ENCODE data around the gene PACRGL.
"Not testable (repeated sequence)": the region's sequence is repeated elsewhere in the genome, so short reads cannot be mapped to it uniquely, and the experiment has no call there.

PACRGL gene

GRCh38 chr4:20723019-20723418, 22.8 kb downstream of the PACRGL start:
- Histone ChIP-seq H3K9me3 (ENCODE audit: insufficient read depth, low read length) (no peaks in the 10 kb centered on the region), H3K27me3 (ENCODE audit: low read depth, low read length) (no peaks in the 10 kb centered on the region), H3K4me1 (ENCODE audit: low read length) (no peaks in the 10 kb centered on the region), H2AFZ (ENCODE audit: low read depth, low read length) (no peak overlapping the region), H3K79me2 (ENCODE audit: low read length) (no peaks in the 10 kb centered on the region), H3K9ac (ENCODE audit: low read length) (no peak overlapping the region), H3K36me3 (replicated peaks; ENCODE audit: low read depth, low read length) (peaks cover 21% of the 10 kb centered on the region), H4K20me1 (ENCODE audit: insufficient read depth, low read length) (no peaks in the 10 kb centered on the region), H3K4me3 (ENCODE audit: low read length) (no peak overlapping the region), H3K4me2 (ENCODE audit: low read length) (no peak overlapping the region), H3K27ac (ENCODE audit: low read length) (no peak overlapping the region)
- no peak for TF ChIP-seq EZH2phosphoT487 (IDR thresholded peaks at IDR 0.05; ENCODE audit: low read depth)
- no peak for TF ChIP-seq CTCF (IDR thresholded peaks at IDR 0.05; ENCODE audit: low read depth, low read length)

GRCh38 chr4:20723463-20723862, 23.2 kb downstream of the PACRGL start:
- H3K4me1 ChIP-seq (ENCODE audit: low read length) = no peaks in the 10 kb centered on the region
- no peak overlapping the region for H3K27ac ChIP-seq (ENCODE audit: low read length)
- TF ChIP-seq CTCF (IDR thresholded peaks at IDR 0.05; ENCODE audit: low read depth, low read length) = no peak
- TF ChIP-seq EZH2phosphoT487 (IDR thresholded peaks at IDR 0.05; ENCODE audit: low read depth) = no peak
- no peak overlapping the region for H3K4me3 ChIP-seq (ENCODE audit: low read length)
- no peak overlapping the region for H2AFZ ChIP-seq (ENCODE audit: low read depth, low read length)
- no peak overlapping the region for H3K4me2 ChIP-seq (ENCODE audit: low read length)
- no peak overlapping the region for H3K9ac ChIP-seq (ENCODE audit: low read length)
- no peaks in the 10 kb centered on the region for H3K27me3 ChIP-seq (ENCODE audit: low read depth, low read length)
- H3K36me3 ChIP-seq (replicated peaks; ENCODE audit: low read depth, low read length) = peaks cover 21% of the 10 kb centered on the region
- H4K20me1 ChIP-seq (ENCODE audit: insufficient read depth, low read length) = no peaks in the 10 kb centered on the region
- no peaks in the 10 kb centered on the region for H3K9me3 ChIP-seq (ENCODE audit: insufficient read depth, low read length)
- H3K79me2 ChIP-seq (ENCODE audit: low read length) = no peaks in the 10 kb centered on the region

DNA sequence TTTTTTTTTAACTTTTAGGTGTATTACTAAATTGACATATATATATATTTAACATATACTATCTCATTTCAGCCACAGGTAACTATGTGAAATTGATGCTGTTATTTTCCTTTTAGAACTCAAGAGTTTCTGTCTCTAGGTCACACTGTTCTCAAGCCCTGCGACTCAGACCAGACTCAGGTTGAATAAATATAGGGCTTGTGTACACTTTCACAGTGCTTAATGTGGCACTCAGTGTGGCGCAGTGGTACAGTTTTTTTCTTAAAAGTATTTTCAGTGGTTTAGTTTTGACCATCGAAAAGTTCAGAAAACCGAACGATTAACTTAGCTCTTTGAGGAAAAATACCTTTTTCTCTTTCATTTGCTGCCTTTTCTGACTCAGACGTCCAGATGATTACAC, 24.7 kb downstream of the PACRGL start:
- H4K20me1 ChIP-seq (ENCODE audit: insufficient read depth, low read length) = no peaks in the 10 kb centered on the region
- no peaks in the 10 kb centered on the region for H3K4me1 ChIP-seq (ENCODE audit: low read length)
- H3K27me3 ChIP-seq (ENCODE audit: low read depth, low read length) = no peaks in the 10 kb centered on the region
- H3K36me3 ChIP-seq (replicated peaks; ENCODE audit: low read depth, low read length) = peaks cover 25% of the 10 kb centered on the region
- TF ChIP-seq CTCF (IDR thresholded peaks at IDR 0.05; ENCODE audit: low read depth, low read length) = no peak
- TF ChIP-seq EZH2phosphoT487 (IDR thresholded peaks at IDR 0.05; ENCODE audit: low read depth) = no peak
- H3K9ac ChIP-seq (ENCODE audit: low read length) = no peak overlapping the region
- H3K79me2 ChIP-seq (ENCODE audit: low read length) = no peaks in the 10 kb centered on the region
- H3K4me2 ChIP-seq (ENCODE audit: low read length) = no peak overlapping the region
- H3K4me3 ChIP-seq (ENCODE audit: low read length) = no peak overlapping the region
- H3K27ac ChIP-seq (ENCODE audit: low read length) = no peak overlapping the region
- H2AFZ ChIP-seq (ENCODE audit: low read depth, low read length) = no peak overlapping the region
- H3K9me3 ChIP-seq (ENCODE audit: insufficient read depth, low read length) = no peaks in the 10 kb centered on the region

DNA sequence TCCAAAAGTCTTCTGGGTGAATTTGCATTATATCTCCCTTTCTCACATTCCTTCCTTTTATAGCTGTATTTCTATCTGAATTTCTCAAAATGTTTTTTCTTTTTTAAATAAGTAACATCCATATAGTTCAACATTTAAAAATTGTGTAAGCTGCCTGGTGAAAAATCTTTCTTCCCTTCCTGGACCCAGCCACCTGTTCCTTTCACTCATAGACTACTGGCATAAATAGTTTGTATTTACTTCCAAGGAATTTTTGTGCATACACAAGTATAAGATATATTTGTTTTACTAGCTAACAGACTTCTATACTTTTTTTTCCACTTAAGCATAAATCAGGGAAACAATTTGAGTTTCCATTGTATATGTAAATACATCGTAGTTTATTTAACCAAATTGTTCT, 35.7 kb downstream of the PACRGL start:
- H4K20me1 ChIP-seq (ENCODE audit: insufficient read depth, low read length) = no peaks in the 10 kb centered on the region
- no peak overlapping the region for H3K4me3 ChIP-seq (ENCODE audit: low read length)
- no peaks in the 10 kb centered on the region for H3K79me2 ChIP-seq (ENCODE audit: low read length)
- H3K9ac ChIP-seq (ENCODE audit: low read length) = no peak overlapping the region
- H3K27ac ChIP-seq (ENCODE audit: low read length) = no peak overlapping the region
- H3K4me1 ChIP-seq (ENCODE audit: low read length) = no peaks in the 10 kb centered on the region
- no peak overlapping the region for H3K4me2 ChIP-seq (ENCODE audit: low read length)
- peaks cover 41% of the 10 kb centered on the region for H3K36me3 ChIP-seq (replicated peaks; ENCODE audit: low read depth, low read length)
- no peaks in the 10 kb centered on the region for H3K9me3 ChIP-seq (ENCODE audit: insufficient read depth, low read length)
- H3K27me3 ChIP-seq (ENCODE audit: low read depth, low read length) = no peaks in the 10 kb centered on the region
- TF ChIP-seq EZH2phosphoT487 (IDR thresholded peaks at IDR 0.05; ENCODE audit: low read depth) (no peak), CTCF (IDR thresholded peaks at IDR 0.05; ENCODE audit: low read depth, low read length) (no peak)
- no peak overlapping the region for H2AFZ ChIP-seq (ENCODE audit: low read depth, low read length)

GRCh38 chr4:20746000-20746399, 45.7 kb downstream of the PACRGL start:
- not testable (repeated sequence) for H3K36me3 ChIP-seq (replicated peaks; ENCODE audit: low read depth, low read length); H3K27me3 ChIP-seq (ENCODE audit: low read depth, low read length)

More at GRCh38 chr4:20746000-20746399, 45.7 kb downstream of the PACRGL start:
- H3K79me2 ChIP-seq (ENCODE audit: low read length); H4K20me1 ChIP-seq (ENCODE audit: insufficient read depth, low read length); H3K4me1 ChIP-seq (ENCODE audit: low read length); H3K9ac ChIP-seq (ENCODE audit: low read length); H3K27ac ChIP-seq (ENCODE audit: low read length); H3K4me2 ChIP-seq (ENCODE audit: low read length); H3K4me3 ChIP-seq (ENCODE audit: low read length); H2AFZ ChIP-seq (ENCODE audit: low read depth, low read length); H3K9me3 ChIP-seq (ENCODE audit: insufficient read depth, low read length): not testable (repeated sequence)

Data from OCI-LY3 (cell line).